Activated CD4-positive, alpha-beta memory T cell treated with anti-CD3 and anti-CD28 coated beads, Interleukin-2, amount 10 ng/mL, durations not matched to agents 7 days and 5 days (primary cell): ENCODE data around the gene MRFAP1. TPM values are rescaled to one million over a fixed set of nuclear protein-coding genes. Genes with fewer than 3 reads are reported as not detected.

ENCODE experiments used
- CTCF ChIA-PET: fragments of 350-600 bp; sonication (Branson Sonifier 250); formaldehyde crosslinking; loops from one replicate; lab custom pipeline; 2021; ENCODE audit warnings: antibody characterized with exemption, inconsistent platforms; lab: Charles Lee
- POLR2A ChIA-PET: fragments of 350-600 bp; sonication (Branson Sonifier 250); formaldehyde crosslinking; loops from one replicate; lab custom pipeline; 2021; ENCODE audit warnings: antibody characterized with exemption; lab: Charles Lee
- DNase-seq: peaks from one replicate; pipeline ENCODE4 v3.0.0-alpha.2; 2020
- H3K27ac Mint-ChIP-seq: one replicate; pipeline ENCODE4 v1.8.0; 2021; ENCODE audit warnings: mild to moderate bottlenecking, mixed read lengths
- H3K27me3 Mint-ChIP-seq: one replicate; pipeline ENCODE4 v1.8.0; 2021; ENCODE audit warnings: mixed read lengths
- H3K36me3 Mint-ChIP-seq: one replicate; pipeline ENCODE4 v1.8.0; 2021; ENCODE audit warnings: low read depth, mixed read lengths
- H3K4me1 Mint-ChIP-seq: one replicate; pipeline ENCODE4 v1.8.0; 2021; ENCODE audit warnings: mixed read lengths
- H3K4me3 Mint-ChIP-seq: one replicate; pipeline ENCODE4 v1.8.0; 2021; ENCODE audit warnings: mild to moderate bottlenecking, mixed read lengths
- H3K9me3 Mint-ChIP-seq: one replicate; pipeline ENCODE4 v1.8.0; 2021; ENCODE audit warnings: mixed read lengths
- total RNA-seq, 2 experiments: library from RNA; stranded (reverse); gene quantifications; one replicate each; pipeline ENCODE4 v1.2.3, GENCODE V29; 2021

Gene MRFAP1
- total RNA-seq: 100 to 1,000 TPM; 142 to 144 TPM

DNA sequence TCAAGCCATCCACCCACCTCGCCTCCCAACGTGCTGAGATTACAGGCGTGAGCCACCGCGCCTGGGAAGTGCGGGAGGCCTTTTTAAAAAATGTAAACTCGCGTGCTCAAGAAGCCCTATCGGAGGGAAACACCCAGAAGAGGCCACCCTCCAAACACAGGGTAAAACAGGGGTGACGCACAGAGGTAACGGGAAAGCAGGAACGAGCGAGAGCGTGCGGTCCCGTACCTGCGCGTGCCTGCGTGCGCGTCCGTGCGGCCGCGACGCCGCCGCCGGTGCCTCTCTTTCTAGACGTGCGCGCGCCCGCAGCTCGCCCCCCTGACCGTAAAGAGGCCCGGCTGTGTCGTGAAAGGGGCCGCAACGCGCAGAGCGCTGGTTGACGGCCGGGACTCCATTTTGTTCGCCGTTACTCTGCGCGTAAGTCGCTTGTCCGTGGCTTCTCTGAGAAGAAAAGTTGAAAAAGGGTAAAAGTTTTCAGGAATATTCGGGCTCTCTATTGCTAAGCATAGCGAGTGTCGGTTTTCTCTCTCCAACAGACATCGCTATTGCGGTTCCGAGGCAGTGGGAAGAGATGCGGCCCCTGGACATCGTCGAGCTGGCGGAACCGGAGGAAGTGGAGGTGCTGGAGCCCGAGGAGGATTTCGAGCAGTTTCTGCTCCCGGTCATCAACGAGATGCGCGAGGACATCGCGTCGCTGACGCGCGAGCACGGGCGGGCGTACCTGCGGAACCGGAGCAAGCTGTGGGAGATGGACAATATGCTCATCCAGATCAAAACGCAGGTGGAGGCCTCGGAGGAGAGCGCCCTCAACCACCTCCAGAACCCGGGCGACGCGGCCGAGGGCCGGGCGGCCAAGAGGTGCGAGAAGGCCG, at the start of gene MRFAP1:
MRFAP1 (plus strand) TSS at position 394 of the 872 bp plus-strand sequence; CDS start at position 572, 178 bp downstream.
- Mint-ChIP-seq H3K27ac (peak within 1 kb of the TSS; percentile 100), H3K36me3 (peaks cover 37% of the 10 kb centered on the region), H3K27me3 (no peaks in the 10 kb centered on the region), H3K4me1 (peaks cover 23% of the 10 kb centered on the region), H3K9me3 (peaks cover 3% of the 10 kb centered on the region), H3K4me3 (peak within 1 kb of the TSS; percentile 98)
- ChIA-PET CTCF (interaction anchor here (0.5 to 3.3 kb wide), 11 partner anchors 16 to 279 kb away, joined by 3 to 22 read pairs (median 4); partner anchors contain the start of gene MAN2B2), POLR2A (interaction anchor here (0.6 to 6.1 kb wide), 38 partner anchors 8 to 462 kb away, joined by 3 to 145 read pairs (median 4); partner anchors contain the start of genes BLOC1S4, GRPEL1, KIAA0232 and MAN2B2)
- peak; percentile 96 for DNase-seq

DNA sequence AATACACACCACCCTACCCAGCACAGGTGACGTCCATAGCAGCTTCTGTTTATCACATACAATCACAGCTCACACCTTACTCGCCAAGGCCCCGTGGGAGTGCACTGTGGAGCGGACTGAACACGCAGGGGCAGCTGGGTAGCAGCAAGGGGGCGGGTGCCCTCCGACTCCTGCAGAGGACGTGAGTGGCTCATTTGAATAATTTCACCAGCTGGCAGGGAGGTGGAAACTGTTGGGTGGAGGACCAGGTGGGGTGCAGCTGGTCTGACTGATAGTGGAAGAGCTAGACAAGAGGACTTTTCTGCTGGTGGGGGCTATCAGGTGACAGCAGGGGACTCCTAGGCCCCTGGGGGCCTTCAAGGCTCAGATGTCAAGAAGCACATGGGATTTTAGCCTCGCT, 49.2 kb upstream of the MRFAP1 start:
- ChIA-PET CTCF (no interaction called here), POLR2A (no interaction called here)
- Mint-ChIP-seq H3K27me3 (no peaks in the 10 kb centered on the region), H3K36me3 (peaks cover 11% of the 10 kb centered on the region), H3K4me3 (no peak overlapping the region), H3K27ac (no peak overlapping the region), H3K9me3 (no peaks in the 10 kb centered on the region), H3K4me1 (no peaks in the 10 kb centered on the region)
- DNase-seq: no peak

DNA sequence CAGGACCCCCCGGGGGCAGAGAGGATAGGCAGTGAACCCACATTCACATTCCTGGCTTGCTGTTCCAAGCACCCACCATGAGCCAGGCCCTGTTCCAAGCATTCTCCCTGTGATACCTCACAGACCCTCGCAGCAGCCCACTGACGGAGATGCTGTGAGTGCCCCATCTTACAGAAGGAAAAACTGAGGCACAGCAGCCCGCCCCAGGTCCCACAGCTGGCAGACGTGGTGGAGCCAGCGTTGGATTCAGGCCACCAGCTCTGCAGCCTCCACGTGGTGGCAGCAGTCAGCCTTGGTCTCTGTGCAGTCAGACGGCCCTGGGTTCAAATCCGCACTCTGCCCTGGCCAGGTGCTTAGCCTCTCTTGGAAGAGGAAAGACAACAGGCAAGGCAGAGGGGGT, 48.7 kb upstream of the MRFAP1 start:
- ChIA-PET POLR2A (no interaction called here), CTCF (no interaction called here)
- no peaks in the 10 kb centered on the region for H3K4me1 Mint-ChIP-seq
- H3K36me3 Mint-ChIP-seq: peaks cover 8% of the 10 kb centered on the region
- no peak overlapping the region for H3K4me3 Mint-ChIP-seq
- no peaks in the 10 kb centered on the region for H3K9me3 Mint-ChIP-seq
- H3K27me3 Mint-ChIP-seq: no peaks in the 10 kb centered on the region
- DNase-seq: no peak
- no peak overlapping the region for H3K27ac Mint-ChIP-seq

DNA sequence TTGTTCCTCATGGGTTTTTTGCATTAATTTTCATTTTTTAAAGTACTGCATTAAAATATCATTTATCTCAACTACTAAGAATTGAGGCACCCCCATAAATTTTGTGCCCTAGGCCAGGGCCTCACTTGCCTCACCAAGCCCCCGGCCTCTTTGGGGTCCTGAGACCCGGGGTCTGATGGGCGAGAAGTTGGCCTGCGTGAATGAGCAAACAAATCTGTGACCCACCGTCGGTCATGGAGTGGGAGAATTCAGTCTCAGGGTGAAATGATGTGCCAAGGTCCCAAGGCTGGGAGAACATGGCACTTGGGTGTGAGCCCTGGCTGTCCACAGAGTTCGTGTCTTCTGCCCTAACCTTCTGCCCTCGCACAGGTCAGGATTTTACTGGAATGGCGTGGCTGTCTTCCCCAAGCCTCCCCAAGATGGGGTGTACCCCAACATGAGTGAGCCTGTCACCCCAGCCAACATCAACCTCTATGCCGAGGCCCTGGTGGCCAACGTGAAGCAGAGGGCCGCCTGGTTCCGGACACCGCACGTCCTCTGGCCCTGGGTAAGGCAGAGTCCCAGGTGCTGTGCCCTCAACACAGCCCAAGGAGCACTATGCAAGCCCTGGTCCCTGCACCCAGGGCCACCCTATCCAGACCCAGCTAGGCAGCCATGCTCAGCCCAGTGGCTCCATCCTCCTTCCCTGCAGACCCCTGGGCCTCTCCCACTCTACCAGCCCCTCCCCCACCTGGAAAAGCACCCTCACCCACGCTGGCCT, 47.5 kb upstream of the MRFAP1 start:
- no peaks in the 10 kb centered on the region for H3K4me1 Mint-ChIP-seq
- no peaks in the 10 kb centered on the region for H3K27me3 Mint-ChIP-seq
- H3K4me3 Mint-ChIP-seq: no peak overlapping the region
- no peaks in the 10 kb centered on the region for H3K9me3 Mint-ChIP-seq
- H3K36me3 Mint-ChIP-seq: peaks cover 8% of the 10 kb centered on the region
- CTCF ChIA-PET: no interaction called here
- POLR2A ChIA-PET: no interaction called here
- DNase-seq: no peak
- H3K27ac Mint-ChIP-seq: no peak overlapping the region

DNA sequence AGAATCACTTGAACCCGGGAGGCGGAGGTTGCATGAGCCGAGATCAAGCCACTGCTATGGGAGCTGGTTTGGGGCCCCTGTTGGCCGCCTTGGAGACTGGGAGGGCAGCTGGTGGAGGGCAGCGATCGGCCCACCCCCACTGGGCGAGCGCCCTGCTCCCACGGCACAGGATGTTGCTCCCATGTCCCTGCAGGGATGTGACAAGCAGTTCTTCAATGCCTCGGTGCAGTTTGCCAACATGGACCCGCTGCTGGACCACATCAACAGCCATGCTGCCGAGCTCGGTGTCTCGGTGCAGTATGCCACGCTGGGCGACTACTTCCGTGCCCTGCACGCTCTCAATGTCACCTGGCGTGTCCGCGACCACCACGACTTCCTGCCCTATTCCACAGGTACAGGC, 46.1 kb upstream of the MRFAP1 start:
- no peak overlapping the region for H3K4me3 Mint-ChIP-seq
- no peaks in the 10 kb centered on the region for H3K27me3 Mint-ChIP-seq
- ChIA-PET POLR2A (no interaction called here), CTCF (no interaction called here)
- H3K27ac Mint-ChIP-seq: no peak overlapping the region
- no peaks in the 10 kb centered on the region for H3K9me3 Mint-ChIP-seq
- H3K4me1 Mint-ChIP-seq: no peaks in the 10 kb centered on the region
- peaks cover 8% of the 10 kb centered on the region for H3K36me3 Mint-ChIP-seq
- no peak for DNase-seq

DNA sequence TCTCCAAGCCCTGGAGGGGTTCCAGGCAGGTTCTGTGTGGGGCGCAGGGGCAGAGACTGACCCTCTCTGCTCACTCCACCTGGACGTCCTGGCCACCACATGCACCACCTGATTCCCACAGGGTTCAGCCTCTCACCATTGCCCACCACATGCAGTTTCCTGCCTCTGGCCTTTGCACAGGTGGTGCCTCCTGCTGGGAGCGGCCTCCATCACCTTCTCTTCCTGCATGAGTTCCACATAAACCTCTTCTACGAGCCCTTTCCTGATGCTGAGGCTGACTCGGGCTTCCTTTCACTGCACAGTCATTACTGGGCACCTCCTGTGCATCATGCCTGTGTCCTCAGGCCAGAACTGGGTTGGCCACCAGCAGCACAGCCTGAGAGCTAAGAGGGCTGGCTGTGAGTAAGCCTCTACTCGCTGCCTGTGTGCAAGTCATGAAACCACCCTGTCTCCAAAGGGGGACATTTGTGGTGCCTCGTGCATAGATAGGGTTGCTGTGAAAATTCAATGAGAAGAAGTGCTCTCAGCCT, 45.6 kb upstream of the MRFAP1 start:
- ChIA-PET POLR2A (no interaction called here), CTCF (no interaction called here)
- Mint-ChIP-seq H3K27me3 (no peaks in the 10 kb centered on the region), H3K27ac (no peak overlapping the region), H3K36me3 (peaks cover 6% of the 10 kb centered on the region), H3K9me3 (no peaks in the 10 kb centered on the region), H3K4me3 (no peak overlapping the region), H3K4me1 (no peaks in the 10 kb centered on the region)
- no peak for DNase-seq

DNA sequence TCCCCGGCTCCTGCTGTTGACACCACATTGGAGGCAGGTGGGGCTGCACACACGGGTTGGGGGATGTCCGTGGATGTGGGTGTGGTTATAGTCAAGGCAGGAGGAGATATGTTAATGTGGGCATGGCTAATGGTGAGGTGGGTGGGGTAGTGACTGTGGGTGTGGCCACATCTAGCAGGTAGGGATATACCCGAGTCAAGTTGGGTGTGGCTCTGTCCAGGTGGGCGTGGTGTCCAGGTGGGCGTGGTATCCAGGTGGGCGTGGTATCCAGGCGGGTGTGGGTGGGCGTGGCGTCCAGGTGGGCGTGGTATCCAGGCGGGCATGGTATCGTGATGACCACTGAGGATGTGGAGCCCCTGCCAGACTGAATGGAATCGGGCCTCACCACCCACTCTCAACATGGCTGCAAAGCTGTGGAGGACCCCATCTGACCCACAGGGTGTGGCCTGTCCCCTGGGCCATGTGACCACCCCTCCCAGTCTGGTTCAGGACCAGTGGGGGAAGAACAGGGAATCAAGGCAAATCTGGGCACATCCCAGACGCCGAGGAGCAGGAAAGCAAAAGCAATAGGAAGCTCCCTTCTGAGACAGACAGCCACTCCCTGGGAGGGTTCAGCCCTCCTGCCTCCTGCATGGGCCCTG, 44.5 kb upstream of the MRFAP1 start:
- no peaks in the 10 kb centered on the region for H3K27me3 Mint-ChIP-seq
- CTCF ChIA-PET: no interaction called here

DNA sequence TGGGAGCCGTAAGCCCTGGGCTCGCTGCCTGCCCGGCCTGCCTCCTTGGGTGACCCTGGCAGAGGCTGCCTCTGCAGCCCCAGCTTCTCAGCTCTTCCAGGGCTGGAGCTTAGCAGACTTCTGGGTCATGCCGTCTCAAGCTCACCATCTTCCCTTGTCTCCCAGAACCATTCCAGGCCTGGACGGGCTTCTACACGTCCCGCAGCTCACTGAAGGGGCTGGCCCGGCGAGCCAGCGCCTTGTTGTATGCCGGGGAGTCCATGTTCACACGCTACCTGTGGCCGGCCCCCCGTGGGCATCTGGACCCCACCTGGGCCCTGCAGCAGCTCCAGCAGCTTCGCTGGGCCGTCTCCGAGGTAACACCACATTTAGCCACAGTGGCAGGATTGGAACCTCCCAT, 43.5 kb upstream of the MRFAP1 start:
- H3K9me3 Mint-ChIP-seq: no peaks in the 10 kb centered on the region
- peaks cover 16% of the 10 kb centered on the region for H3K36me3 Mint-ChIP-seq
- no peaks in the 10 kb centered on the region for H3K27me3 Mint-ChIP-seq
- H3K4me1 Mint-ChIP-seq: no peaks in the 10 kb centered on the region
- POLR2A ChIA-PET: no interaction called here
- no peak overlapping the region for H3K4me3 Mint-ChIP-seq
- no peak overlapping the region for H3K27ac Mint-ChIP-seq
- CTCF ChIA-PET: no interaction called here
- DNase-seq: no peak

More for the DNA sequence above, 44.5 kb upstream of the MRFAP1 start:
- H3K9me3 Mint-ChIP-seq: no peaks in the 10 kb centered on the region
- POLR2A ChIA-PET: no interaction called here
- peaks cover 9% of the 10 kb centered on the region for H3K36me3 Mint-ChIP-seq
- DNase-seq: no peak
- H3K27ac Mint-ChIP-seq: no peak overlapping the region
- no peak overlapping the region for H3K4me3 Mint-ChIP-seq
- no peaks in the 10 kb centered on the region for H3K4me1 Mint-ChIP-seq

DNA sequence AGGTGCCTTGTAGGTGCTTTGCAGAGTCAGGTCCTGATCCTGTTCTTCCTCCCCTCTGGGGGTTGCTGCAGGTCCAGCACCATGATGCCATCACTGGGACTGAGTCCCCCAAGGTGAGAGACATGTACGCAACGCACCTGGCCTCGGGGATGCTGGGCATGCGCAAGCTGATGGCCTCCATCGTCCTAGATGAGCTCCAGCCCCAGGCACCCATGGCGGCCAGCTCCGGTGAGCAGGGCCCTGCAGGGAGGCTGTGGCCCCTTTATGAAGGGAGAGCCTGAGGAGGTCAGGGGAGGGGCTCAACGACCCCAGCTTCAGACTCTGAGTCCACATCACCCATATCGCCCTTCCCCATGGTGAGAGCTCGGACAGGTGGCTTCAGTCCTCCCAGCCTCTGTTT, 42.4 kb upstream of the MRFAP1 start:
- Mint-ChIP-seq H3K27me3 (no peaks in the 10 kb centered on the region), H3K4me1 (no peaks in the 10 kb centered on the region), H3K9me3 (no peaks in the 10 kb centered on the region), H3K36me3 (peaks cover 28% of the 10 kb centered on the region), H3K27ac (no peak overlapping the region), H3K4me3 (no peak overlapping the region)
- DNase-seq: no peak
- POLR2A ChIA-PET: no interaction called here
- CTCF ChIA-PET: interaction anchor here (1.0 kb wide), 1 partner anchor 377 kb away, joined by 3 read pairs; no protein-coding TSS in a partner anchor

DNA sequence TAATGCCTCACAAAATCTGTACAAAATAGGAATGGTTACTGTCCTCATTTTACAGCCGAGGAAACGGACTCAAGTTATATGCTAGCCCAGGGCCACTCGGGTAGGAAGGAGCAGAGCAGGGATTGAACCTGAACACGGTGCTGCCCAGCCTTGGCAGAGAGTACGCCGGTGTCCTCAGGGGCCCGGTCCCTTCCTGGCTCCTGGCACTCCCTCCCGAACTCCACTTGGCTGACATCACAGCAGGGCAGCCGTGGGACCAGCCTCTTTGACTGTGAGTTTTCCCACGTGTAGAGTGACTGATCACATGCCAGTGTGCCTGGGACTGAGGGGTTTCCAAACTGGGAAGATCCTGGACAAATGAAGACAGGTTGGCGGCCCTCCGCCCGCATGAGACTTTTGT, 41.8 kb upstream of the MRFAP1 start:
- Mint-ChIP-seq H3K27me3 (no peaks in the 10 kb centered on the region), H3K9me3 (no peaks in the 10 kb centered on the region), H3K4me1 (no peaks in the 10 kb centered on the region), H3K4me3 (no peak overlapping the region), H3K36me3 (peaks cover 33% of the 10 kb centered on the region), H3K27ac (no peak overlapping the region)
- no peak for DNase-seq
- ChIA-PET POLR2A (no interaction called here), CTCF (no interaction called here)

DNA sequence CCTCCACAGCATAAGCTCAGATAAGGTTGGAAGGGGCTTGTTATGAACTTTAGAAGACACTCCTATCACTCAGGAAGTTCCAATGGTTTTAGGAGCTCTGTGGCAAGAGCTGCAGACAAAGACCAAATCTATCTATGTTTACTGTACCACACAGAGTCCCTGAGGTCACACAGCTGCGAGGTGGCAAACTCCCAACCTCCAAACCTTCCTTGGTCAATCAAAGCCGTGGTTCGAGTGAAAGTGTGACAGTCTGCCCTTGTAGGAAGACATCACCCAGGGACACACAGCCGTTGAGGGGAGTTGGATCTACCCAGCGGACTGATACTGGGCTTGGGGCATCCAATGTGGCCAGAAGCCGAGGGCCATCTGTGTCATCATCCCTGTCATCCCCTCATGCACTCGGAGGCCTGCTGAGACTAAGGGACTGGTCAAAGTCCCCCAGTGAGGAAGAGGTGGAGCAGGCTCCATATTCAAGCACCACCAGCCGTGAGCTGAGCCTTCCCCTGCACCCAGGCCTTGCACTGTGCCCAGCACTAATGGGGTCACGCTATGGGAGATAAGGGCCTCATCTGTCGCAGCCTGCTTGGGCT, 38.7 kb upstream of the MRFAP1 start:
- Mint-ChIP-seq H3K36me3 (peaks cover 58% of the 10 kb centered on the region), H3K4me1 (no peaks in the 10 kb centered on the region), H3K27me3 (no peaks in the 10 kb centered on the region), H3K4me3 (no peak overlapping the region), H3K27ac (no peak overlapping the region), H3K9me3 (peaks cover 16% of the 10 kb centered on the region)
- DNase-seq: no peak
- POLR2A ChIA-PET: no interaction called here
- CTCF ChIA-PET: no interaction called here

DNA sequence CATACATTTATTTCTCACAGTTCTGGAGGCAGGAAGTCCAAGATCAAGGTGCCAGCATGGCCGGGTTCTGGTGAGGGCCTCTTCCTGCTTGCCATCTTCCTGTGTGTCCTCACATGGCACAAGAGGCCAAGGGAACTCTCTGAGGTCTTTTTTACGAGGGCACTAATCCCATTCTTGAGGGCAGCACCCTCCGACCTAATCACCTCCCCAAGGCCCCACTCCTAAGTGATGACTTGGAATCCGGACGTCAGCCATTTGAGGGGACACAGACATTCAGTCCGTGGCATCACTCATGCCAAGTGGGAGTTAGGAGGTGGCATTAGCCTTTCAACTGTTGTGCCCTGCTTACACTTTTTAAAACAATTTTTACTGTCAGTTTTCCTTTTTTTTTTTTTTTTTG, 38.2 kb upstream of the MRFAP1 start:
- Mint-ChIP-seq H3K4me3 (no peak overlapping the region), H3K4me1 (no peaks in the 10 kb centered on the region), H3K36me3 (peaks cover 63% of the 10 kb centered on the region), H3K27ac (no peak overlapping the region), H3K9me3 (peaks cover 16% of the 10 kb centered on the region), H3K27me3 (no peaks in the 10 kb centered on the region)
- CTCF ChIA-PET: no interaction called here
- POLR2A ChIA-PET: no interaction called here
- no peak for DNase-seq
